GM13977 (cell line): ENCODE data around the gene HERC2.

Experiments used
- DNase-seq: peaks from one replicate; pipeline ENCODE4 v3.0.0; 2012; ENCODE audit warnings: low spot score
- in situ Hi-C: fragments of 300-500 bp; cut with MboI; formaldehyde crosslinking; loops from one replicate; pipeline ENCODE4 v1.12.0; 2022; ENCODE audit warnings: low sequenced_read_pairs, low pct_unique_long_range_greater_than_20kb, mixed read lengths, inconsistent platforms; ENCODE audit not compliant: unreplicated experiment
- TF ChIP-seq, protein P1 (sequence below): IDR thresholded peaks from 2 replicates; pipeline ENCODE4 v1.5.1; 2012; ENCODE audit warnings: mild to moderate bottlenecking, control low read depth; ENCODE audit not compliant: insufficient read depth; ENCODE audit errors: extremely low read depth, missing control alignments

Gene HERC2

DNA sequence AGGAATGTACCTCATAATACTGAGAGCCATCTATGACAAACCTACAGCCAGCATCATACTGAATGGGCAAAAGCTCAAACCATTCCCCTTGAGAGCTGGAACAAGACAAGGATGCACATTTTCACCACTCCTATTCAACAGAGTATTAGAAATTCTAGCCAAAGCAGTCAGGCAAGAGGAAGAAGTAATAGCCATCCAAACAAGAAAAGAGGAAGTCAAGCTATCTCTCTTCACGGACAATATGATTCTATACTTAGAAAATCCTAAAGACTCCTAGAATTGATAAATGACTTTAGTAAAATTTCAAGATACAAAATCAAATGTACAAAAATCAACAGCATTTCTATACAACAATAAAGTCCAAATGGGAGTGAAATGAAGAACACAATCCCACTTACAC is 253.0 kb downstream of the HERC2 start:
- in situ Hi-C loops, result no loop called here
- TF ChIP-seq, protein P1, sequence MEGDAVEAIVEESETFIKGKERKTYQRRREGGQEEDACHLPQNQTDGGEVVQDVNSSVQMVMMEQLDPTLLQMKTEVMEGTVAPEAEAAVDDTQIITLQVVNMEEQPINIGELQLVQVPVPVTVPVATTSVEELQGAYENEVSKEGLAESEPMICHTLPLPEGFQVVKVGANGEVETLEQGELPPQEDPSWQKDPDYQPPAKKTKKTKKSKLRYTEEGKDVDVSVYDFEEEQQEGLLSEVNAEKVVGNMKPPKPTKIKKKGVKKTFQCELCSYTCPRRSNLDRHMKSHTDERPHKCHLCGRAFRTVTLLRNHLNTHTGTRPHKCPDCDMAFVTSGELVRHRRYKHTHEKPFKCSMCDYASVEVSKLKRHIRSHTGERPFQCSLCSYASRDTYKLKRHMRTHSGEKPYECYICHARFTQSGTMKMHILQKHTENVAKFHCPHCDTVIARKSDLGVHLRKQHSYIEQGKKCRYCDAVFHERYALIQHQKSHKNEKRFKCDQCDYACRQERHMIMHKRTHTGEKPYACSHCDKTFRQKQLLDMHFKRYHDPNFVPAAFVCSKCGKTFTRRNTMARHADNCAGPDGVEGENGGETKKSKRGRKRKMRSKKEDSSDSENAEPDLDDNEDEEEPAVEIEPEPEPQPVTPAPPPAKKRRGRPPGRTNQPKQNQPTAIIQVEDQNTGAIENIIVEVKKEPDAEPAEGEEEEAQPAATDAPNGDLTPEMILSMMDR, result no peak
- DNase-seq, result no peak

DNA sequence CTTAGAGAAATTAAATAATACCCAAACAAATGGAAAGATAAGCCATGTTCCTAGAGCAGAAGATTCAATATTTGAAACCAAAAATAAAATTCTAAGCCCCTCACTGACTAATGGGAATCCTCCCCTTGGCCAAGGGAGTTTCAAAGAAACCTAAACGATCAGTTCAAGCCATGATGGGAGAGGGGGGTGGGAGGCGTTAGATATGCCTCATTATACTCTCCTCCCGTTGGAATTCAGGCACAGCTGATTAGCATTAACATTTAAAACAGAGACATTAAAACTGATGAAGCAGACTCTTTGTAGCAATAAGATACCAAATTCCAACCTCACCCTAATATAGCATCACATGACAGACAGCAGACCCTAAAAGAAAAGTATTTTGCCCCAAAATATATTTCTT is 255.7 kb downstream of the HERC2 start:
- DNase-seq, result no peak
- in situ Hi-C loops, result no loop called here
- TF ChIP-seq, protein P1, result no peak
